ENCODE data around the gene KRT4. TPM values are rescaled to one million over a fixed set of nuclear protein-coding genes. Genes with fewer than 3 reads are reported as not detected.
A peak's percentile ranks its signal among the peaks of the same experiment; 100 is the strongest.

Gene KRT4
- total RNA-seq, 1 experiment from 2014 or later = not detected

- TF ChIP-seq, protein P1, sequence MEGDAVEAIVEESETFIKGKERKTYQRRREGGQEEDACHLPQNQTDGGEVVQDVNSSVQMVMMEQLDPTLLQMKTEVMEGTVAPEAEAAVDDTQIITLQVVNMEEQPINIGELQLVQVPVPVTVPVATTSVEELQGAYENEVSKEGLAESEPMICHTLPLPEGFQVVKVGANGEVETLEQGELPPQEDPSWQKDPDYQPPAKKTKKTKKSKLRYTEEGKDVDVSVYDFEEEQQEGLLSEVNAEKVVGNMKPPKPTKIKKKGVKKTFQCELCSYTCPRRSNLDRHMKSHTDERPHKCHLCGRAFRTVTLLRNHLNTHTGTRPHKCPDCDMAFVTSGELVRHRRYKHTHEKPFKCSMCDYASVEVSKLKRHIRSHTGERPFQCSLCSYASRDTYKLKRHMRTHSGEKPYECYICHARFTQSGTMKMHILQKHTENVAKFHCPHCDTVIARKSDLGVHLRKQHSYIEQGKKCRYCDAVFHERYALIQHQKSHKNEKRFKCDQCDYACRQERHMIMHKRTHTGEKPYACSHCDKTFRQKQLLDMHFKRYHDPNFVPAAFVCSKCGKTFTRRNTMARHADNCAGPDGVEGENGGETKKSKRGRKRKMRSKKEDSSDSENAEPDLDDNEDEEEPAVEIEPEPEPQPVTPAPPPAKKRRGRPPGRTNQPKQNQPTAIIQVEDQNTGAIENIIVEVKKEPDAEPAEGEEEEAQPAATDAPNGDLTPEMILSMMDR (conservative IDR thresholded peaks at IDR 0.05) = no peak
- H3K14ac ChIP-seq (ENCODE audit: insufficient read depth, low read length) = no peak within 1 kb of the TSS; the same call in 1 of the 2 replicates
- no peak within 1 kb of the TSS for H2AFZ ChIP-seq (ENCODE audit: low read length)
- no peak within 1 kb of the TSS for H3K4me2 ChIP-seq (ENCODE audit: insufficient read depth, insufficient read length, low read length)
- Mint-ChIP-seq H3K27ac (peak within 1 kb of the TSS in 1 of 3 experiments; percentile 28; a peak in 2 of 7 replicates), H3K4me1 (no peaks in the 10 kb centered on the region), H3K4me3 (no peak within 1 kb of the TSS), H3K9me3 (no peaks in the 10 kb centered on the region), H3K36me3 (ENCODE audit: insufficient read depth in 1 of 3, low read depth in 3 of 3) (no peaks in the 10 kb centered on the region), H3K27me3 (ENCODE audit: low read depth) (peaks cover 21% of the 10 kb centered on the region)
- no CpG with 5 or more reads among the region's 8 CpGs for WGBS (ENCODE audit: extremely low coverage, insufficient read length, low lambda C conversion rate)
- H2BK20ac ChIP-seq (ENCODE audit: low read depth, low read length, poor library complexity, severe bottlenecking) = no peak within 1 kb of the TSS
- no peak within 1 kb of the TSS for H2AK5ac ChIP-seq (ENCODE audit: insufficient read length, low read length)
- H2BK5ac ChIP-seq (ENCODE audit: insufficient read length, low read length) = no peak within 1 kb of the TSS
- H3K18ac ChIP-seq (ENCODE audit: insufficient read length, low read depth, low read length) = no peak within 1 kb of the TSS
- H3K79me2 ChIP-seq (ENCODE audit: insufficient read depth, low read length) = no peaks in the 10 kb centered on the region
- no peaks in the 10 kb centered on the region for H3K9me3 ChIP-seq (ENCODE audit: control insufficient read depth, low read depth, low read length)
- no peaks in the 10 kb centered on the region for H3K79me1 ChIP-seq (ENCODE audit: insufficient read depth, low read depth, low read length, poor library complexity, severe bottlenecking)
- H3K9ac ChIP-seq (ENCODE audit: extremely low read depth, insufficient read length, low read length) = no peak within 1 kb of the TSS
- no peak within 1 kb of the TSS for H3T11ph ChIP-seq (ENCODE audit: low read length)
- no peak within 1 kb of the TSS for H3K23ac ChIP-seq (ENCODE audit: insufficient read length, low read depth, low read length)
- H4K20me1 ChIP-seq (ENCODE audit: control insufficient read depth, insufficient read depth, insufficient read length) = no peaks in the 10 kb centered on the region
- H3K27me3 ChIP-seq (ENCODE audit: insufficient read depth, low read length) = no peaks in the 10 kb centered on the region
- no peaks in the 10 kb centered on the region for H3K23me2 ChIP-seq (ENCODE audit: insufficient read length, low read depth, low read length, poor library complexity, severe bottlenecking)
- H3K56ac ChIP-seq (ENCODE audit: insufficient read length, low read depth, low read length) = no peak within 1 kb of the TSS
- no peak within 1 kb of the TSS for H4K8ac ChIP-seq (replicated peaks; ENCODE audit: insufficient read length, low read depth, low read length)
- no peak within 1 kb of the TSS for H4K5ac ChIP-seq (ENCODE audit: insufficient read length, low read depth, low read length)
- H2BK12ac ChIP-seq (ENCODE audit: insufficient read length, low read depth, low read length) = no peak within 1 kb of the TSS
- no peak within 1 kb of the TSS for H2BK15ac ChIP-seq (ENCODE audit: low read depth, low read length)
- H3K4me1 ChIP-seq (ENCODE audit: insufficient read depth, low read length) = no peaks in the 10 kb centered on the region
- H2BK120ac ChIP-seq (ENCODE audit: low read depth, low read length, poor library complexity, severe bottlenecking) = no peak within 1 kb of the TSS
- no peak within 1 kb of the TSS for H3K4ac ChIP-seq (ENCODE audit: low read depth, low read length)
- no peak within 1 kb of the TSS for H3K27ac ChIP-seq (ENCODE audit: insufficient read length, low read depth, low read length)
- H4K91ac ChIP-seq (ENCODE audit: insufficient read length, low read depth, low read length) = no peak within 1 kb of the TSS
- DNase-seq = no peak
Measured at GRCh38 chr12:52776913-52777395, 37.0 kb downstream of the KRT4 start, which contains the start of gene KRT76. Gene KRT76 (minus strand): TSS chr12:52777345. CDS start chr12:52777291, 54 bp downstream.

Data from H9 (cell line).